Activated CD8-positive, alpha-beta memory T cell treated with anti-CD3 and anti-CD28 coated beads for 48 hours (primary cell): ENCODE results near the gene SLC7A8.

Experiments used
- DNase-seq, 3 experiments: peaks; one replicate each; pipeline ENCODE4 v3.0.0-alpha.2; 2020; ENCODE audit warnings: low read depth in 2 of 3, low spot score in 2 of 3

Gene SLC7A8

GRCh38 chr14:23159532-23159931, 23.9 kb downstream of the SLC7A8 start:
- DNase-seq = no peak

GRCh38 chr14:23158779-23159178, 24.7 kb downstream of the SLC7A8 start:
- no peak for DNase-seq

- DNase-seq = no peak
Measured at GRCh38 chr14:23154964-23155587, 28.4 kb downstream of the SLC7A8 start.

GRCh38 chr14:23153851-23154796, 29.3 kb downstream of the SLC7A8 start:
- no peak for DNase-seq

- no peak for DNase-seq
Measured at GRCh38 chr14:23151342-23151741, 32.1 kb downstream of the SLC7A8 start.

GRCh38 chr14:23149745-23150144, 33.7 kb downstream of the SLC7A8 start:
- DNase-seq = no peak

- no peak for DNase-seq
Measured at GRCh38 chr14:23148591-23149249, 34.7 kb downstream of the SLC7A8 start.

- DNase-seq = no peak
Measured at GRCh38 chr14:23147676-23148075, 35.8 kb downstream of the SLC7A8 start.

- DNase-seq = no peak
Measured at GRCh38 chr14:23146980-23147379, 36.5 kb downstream of the SLC7A8 start.

- DNase-seq = no peak
Measured at GRCh38 chr14:23146351-23146910, 37.0 kb downstream of the SLC7A8 start.

- no peak for DNase-seq
Measured at GRCh38 chr14:23145794-23146350, 37.6 kb downstream of the SLC7A8 start.

- DNase-seq = no peak
Measured at GRCh38 chr14:23143911-23144310, 39.5 kb downstream of the SLC7A8 start.

- no peak for DNase-seq
Measured at GRCh38 chr14:23142826-23143225, 40.6 kb downstream of the SLC7A8 start.

GRCh38 chr14:23141706-23142444, 41.6 kb downstream of the SLC7A8 start:
- DNase-seq = no peak

GRCh38 chr14:23140371-23140770, 43.1 kb downstream of the SLC7A8 start:
- DNase-seq = no peak

- no peak for DNase-seq
Measured at GRCh38 chr14:23139874-23140273, 43.6 kb downstream of the SLC7A8 start.

- no peak for DNase-seq
Measured at GRCh38 chr14:23137813-23138535, 45.5 kb downstream of the SLC7A8 start.

GRCh38 chr14:23137192-23137812, 46.2 kb downstream of the SLC7A8 start:
- DNase-seq = no peak

- no peak for DNase-seq
Measured at GRCh38 chr14:23136566-23137133, 46.8 kb downstream of the SLC7A8 start.
